Measurements from ENCODE around the gene AIPL1. TPM values are rescaled to one million over a fixed set of nuclear protein-coding genes. Genes with fewer than 3 reads are reported as not detected.

AIPL1 gene
- total and polyA plus RNA-seq, 4 donors, result not detected

- no peak for ATAC-seq (ENCODE audit: insufficient read depth, low FRiP score)
- H3K27me3 ChIP-seq (ENCODE audit: control insufficient read depth in 3 of 3, insufficient read depth in 3 of 3, low read length in 2 of 3), result peaks cover 0 to 2% (median 0%) of the 10 kb centered on the region in 3 donors
- peaks cover 0 to 2% (median 0%) of the 10 kb centered on the region in 4 donors for H3K36me3 ChIP-seq (ENCODE audit: control insufficient read depth in 4 of 4, insufficient read depth in 4 of 4, low read length in 4 of 4)
- no peak overlapping the region for H3K4me3 ChIP-seq
- no peak overlapping the region for H3K27ac ChIP-seq (ENCODE audit: low read depth in 1 of 2, low read length in 1 of 2)
- no peaks in the 10 kb centered on the region for H3K9me3 ChIP-seq (ENCODE audit: control insufficient read depth in 4 of 4, insufficient read depth in 3 of 4, low read length in 3 of 4)
- H3K9ac ChIP-seq (ENCODE audit: insufficient read depth in 1 of 2, low read length in 2 of 2), result no peak overlapping the region
- no peak for DNase-seq
- 55 to 66% methylated on average over 9 of the region's 9 CpGs for WGBS, 2 donors
- H3K4me1 ChIP-seq (ENCODE audit: control insufficient read depth in 5 of 5, insufficient read depth in 5 of 5, low read length in 5 of 5), result peaks cover 0 to 11% (median 0%) of the 10 kb centered on the region in 5 donors
- no peak for TF ChIP-seq CTCF (IDR thresholded peaks at IDR 0.05; ENCODE audit: control extremely low read depth, extremely low read depth)
Measured at GRCh38 chr17:6480303-6480675, 45.4 kb upstream of the AIPL1 start.

- ATAC-seq (ENCODE audit: insufficient read depth, low FRiP score), result no peak
- no peak overlapping the region for H3K27ac ChIP-seq (ENCODE audit: low read depth in 1 of 2, low read length in 1 of 2)
- 54 to 73% methylated on average over 13 of the region's 13 CpGs for WGBS, 2 donors
Measured at GRCh38 chr17:6479622-6480302, 44.8 kb upstream of the AIPL1 start.

GRCh38 chr17:6478486-6478885 lies 43.6 kb upstream of the AIPL1 start:
- ATAC-seq (ENCODE audit: insufficient read depth, low FRiP score) (no peak), DNase-seq (no peak)
- peaks cover 0 to 11% (median 0%) of the 10 kb centered on the region in 5 donors for H3K4me1 ChIP-seq (ENCODE audit: control insufficient read depth in 5 of 5, insufficient read depth in 5 of 5, low read length in 5 of 5)
- no peaks in the 10 kb centered on the region for H3K9me3 ChIP-seq (ENCODE audit: control insufficient read depth in 4 of 4, insufficient read depth in 3 of 4, low read length in 3 of 4)
- TF ChIP-seq CTCF (IDR thresholded peaks at IDR 0.05; ENCODE audit: control extremely low read depth, extremely low read depth), result no peak
- peaks cover 0 to 2% (median 0%) of the 10 kb centered on the region in 4 donors for H3K36me3 ChIP-seq (ENCODE audit: control insufficient read depth in 4 of 4, insufficient read depth in 4 of 4, low read length in 4 of 4)
- H3K27ac ChIP-seq (ENCODE audit: low read depth in 1 of 2, low read length in 1 of 2), result no peak overlapping the region
- no peak overlapping the region for H3K4me3 ChIP-seq
- H3K27me3 ChIP-seq (ENCODE audit: control insufficient read depth in 3 of 3, insufficient read depth in 3 of 3, low read length in 2 of 3), result peaks cover 0 to 2% (median 0%) of the 10 kb centered on the region in 3 donors
- no peak overlapping the region for H3K9ac ChIP-seq (ENCODE audit: insufficient read depth in 1 of 2, low read length in 2 of 2)
- 94 to 95% methylated on average over 11 of the region's 11 CpGs for WGBS, 2 donors

More at GRCh38 chr17:6479622-6480302, 44.8 kb upstream of the AIPL1 start:
- H3K27me3 ChIP-seq (ENCODE audit: control insufficient read depth in 3 of 3, insufficient read depth in 3 of 3, low read length in 2 of 3), result peaks cover 0 to 2% (median 0%) of the 10 kb centered on the region in 3 donors
- TF ChIP-seq CTCF (IDR thresholded peaks at IDR 0.05; ENCODE audit: control extremely low read depth, extremely low read depth), result no peak
- H3K4me3 ChIP-seq, result no peak overlapping the region
- peaks cover 0 to 2% (median 0%) of the 10 kb centered on the region in 4 donors for H3K36me3 ChIP-seq (ENCODE audit: control insufficient read depth in 4 of 4, insufficient read depth in 4 of 4, low read length in 4 of 4)
- peak in 2 of 3 donors; percentile 43 to 65 for DNase-seq
- H3K9me3 ChIP-seq (ENCODE audit: control insufficient read depth in 4 of 4, insufficient read depth in 3 of 4, low read length in 3 of 4), result no peaks in the 10 kb centered on the region
- peaks cover 0 to 11% (median 0%) of the 10 kb centered on the region in 5 donors for H3K4me1 ChIP-seq (ENCODE audit: control insufficient read depth in 5 of 5, insufficient read depth in 5 of 5, low read length in 5 of 5)
- H3K9ac ChIP-seq (ENCODE audit: insufficient read depth in 1 of 2, low read length in 2 of 2), result no peak overlapping the region

All from lung (tissue), 12 donors.